ENCODE data around the gene TNK2.

DNA sequence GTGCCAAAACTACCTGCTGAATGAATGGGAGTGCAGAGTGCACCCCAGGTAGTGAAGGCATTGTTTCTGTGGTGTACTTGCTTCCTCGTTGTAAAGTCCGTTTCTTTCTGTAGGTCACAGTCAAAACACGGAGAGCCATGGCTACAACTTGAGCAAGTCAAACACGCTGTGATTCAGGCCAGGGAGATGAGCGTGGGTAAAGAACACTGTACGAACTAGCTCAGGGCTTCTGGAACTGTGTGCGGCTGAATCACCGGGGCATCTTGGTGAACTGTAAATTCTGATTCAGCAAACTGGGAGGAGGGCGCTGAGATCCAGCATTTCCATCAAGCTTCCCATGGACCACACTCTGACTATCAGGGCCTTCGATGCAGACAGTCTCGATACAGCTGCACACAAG, 5.0 kb upstream of the TNK2 start:
- TF ChIP-seq, protein P1, sequence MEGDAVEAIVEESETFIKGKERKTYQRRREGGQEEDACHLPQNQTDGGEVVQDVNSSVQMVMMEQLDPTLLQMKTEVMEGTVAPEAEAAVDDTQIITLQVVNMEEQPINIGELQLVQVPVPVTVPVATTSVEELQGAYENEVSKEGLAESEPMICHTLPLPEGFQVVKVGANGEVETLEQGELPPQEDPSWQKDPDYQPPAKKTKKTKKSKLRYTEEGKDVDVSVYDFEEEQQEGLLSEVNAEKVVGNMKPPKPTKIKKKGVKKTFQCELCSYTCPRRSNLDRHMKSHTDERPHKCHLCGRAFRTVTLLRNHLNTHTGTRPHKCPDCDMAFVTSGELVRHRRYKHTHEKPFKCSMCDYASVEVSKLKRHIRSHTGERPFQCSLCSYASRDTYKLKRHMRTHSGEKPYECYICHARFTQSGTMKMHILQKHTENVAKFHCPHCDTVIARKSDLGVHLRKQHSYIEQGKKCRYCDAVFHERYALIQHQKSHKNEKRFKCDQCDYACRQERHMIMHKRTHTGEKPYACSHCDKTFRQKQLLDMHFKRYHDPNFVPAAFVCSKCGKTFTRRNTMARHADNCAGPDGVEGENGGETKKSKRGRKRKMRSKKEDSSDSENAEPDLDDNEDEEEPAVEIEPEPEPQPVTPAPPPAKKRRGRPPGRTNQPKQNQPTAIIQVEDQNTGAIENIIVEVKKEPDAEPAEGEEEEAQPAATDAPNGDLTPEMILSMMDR (conservative IDR thresholded peaks at IDR 0.05; ENCODE audit: low read length): no peak
- TF ChIP-seq EZH2phosphoT487 (IDR thresholded peaks at IDR 0.05; ENCODE audit: borderline replicate concordance): no peak
